ENCODE results near the gene LRRK2. TPM values are rescaled to one million over a fixed set of nuclear protein-coding genes. Genes with fewer than 3 reads are reported as not detected.
A peak's percentile ranks its signal among the peaks of the same experiment; 100 is the strongest.

LRRK2 gene
- total and polyA plus RNA-seq, 10 of the 15 experiments (the other 5 are each of a cell fraction or from before 2014, with no cell fraction given), result 0.80 to 32.6 (median 1.4) TPM

- TF ChIP-seq, protein P1, sequence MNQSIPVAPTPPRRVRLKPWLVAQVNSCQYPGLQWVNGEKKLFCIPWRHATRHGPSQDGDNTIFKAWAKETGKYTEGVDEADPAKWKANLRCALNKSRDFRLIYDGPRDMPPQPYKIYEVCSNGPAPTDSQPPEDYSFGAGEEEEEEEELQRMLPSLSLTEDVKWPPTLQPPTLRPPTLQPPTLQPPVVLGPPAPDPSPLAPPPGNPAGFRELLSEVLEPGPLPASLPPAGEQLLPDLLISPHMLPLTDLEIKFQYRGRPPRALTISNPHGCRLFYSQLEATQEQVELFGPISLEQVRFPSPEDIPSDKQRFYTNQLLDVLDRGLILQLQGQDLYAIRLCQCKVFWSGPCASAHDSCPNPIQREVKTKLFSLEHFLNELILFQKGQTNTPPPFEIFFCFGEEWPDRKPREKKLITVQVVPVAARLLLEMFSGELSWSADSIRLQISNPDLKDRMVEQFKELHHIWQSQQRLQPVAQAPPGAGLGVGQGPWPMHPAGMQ (IDR thresholded peaks at IDR 0.05; ENCODE audit: borderline replicate concordance), result no peak
- no peak for TF ChIP-seq FOXK2 (IDR thresholded peaks at IDR 0.05)
- TF ChIP-seq GATAD2B (conservative IDR thresholded peaks at IDR 0.05; ENCODE audit: low read depth), result 0 out of 2 replicates have a peak, but pooled peaks have one; percentile 51
- TF ChIP-seq ZZZ3 (IDR thresholded peaks at IDR 0.05; ENCODE audit: control insufficient read depth, insufficient read length, low read depth), result no peak
- TF ChIP-seq ZNF217 (IDR thresholded peaks at IDR 0.05), result peak; percentile 97; the same call in 1 of the 2 replicates
- TF ChIP-seq EP300 (IDR thresholded peaks at IDR 0.05; ENCODE audit: borderline replicate concordance in 1 of 2, control insufficient read depth in 1 of 2, low read depth in 2 of 2, low read length in 2 of 2), result peak; percentile 91 to 94; a peak in 3 of 4 replicates
- TF ChIP-seq, protein P2, sequence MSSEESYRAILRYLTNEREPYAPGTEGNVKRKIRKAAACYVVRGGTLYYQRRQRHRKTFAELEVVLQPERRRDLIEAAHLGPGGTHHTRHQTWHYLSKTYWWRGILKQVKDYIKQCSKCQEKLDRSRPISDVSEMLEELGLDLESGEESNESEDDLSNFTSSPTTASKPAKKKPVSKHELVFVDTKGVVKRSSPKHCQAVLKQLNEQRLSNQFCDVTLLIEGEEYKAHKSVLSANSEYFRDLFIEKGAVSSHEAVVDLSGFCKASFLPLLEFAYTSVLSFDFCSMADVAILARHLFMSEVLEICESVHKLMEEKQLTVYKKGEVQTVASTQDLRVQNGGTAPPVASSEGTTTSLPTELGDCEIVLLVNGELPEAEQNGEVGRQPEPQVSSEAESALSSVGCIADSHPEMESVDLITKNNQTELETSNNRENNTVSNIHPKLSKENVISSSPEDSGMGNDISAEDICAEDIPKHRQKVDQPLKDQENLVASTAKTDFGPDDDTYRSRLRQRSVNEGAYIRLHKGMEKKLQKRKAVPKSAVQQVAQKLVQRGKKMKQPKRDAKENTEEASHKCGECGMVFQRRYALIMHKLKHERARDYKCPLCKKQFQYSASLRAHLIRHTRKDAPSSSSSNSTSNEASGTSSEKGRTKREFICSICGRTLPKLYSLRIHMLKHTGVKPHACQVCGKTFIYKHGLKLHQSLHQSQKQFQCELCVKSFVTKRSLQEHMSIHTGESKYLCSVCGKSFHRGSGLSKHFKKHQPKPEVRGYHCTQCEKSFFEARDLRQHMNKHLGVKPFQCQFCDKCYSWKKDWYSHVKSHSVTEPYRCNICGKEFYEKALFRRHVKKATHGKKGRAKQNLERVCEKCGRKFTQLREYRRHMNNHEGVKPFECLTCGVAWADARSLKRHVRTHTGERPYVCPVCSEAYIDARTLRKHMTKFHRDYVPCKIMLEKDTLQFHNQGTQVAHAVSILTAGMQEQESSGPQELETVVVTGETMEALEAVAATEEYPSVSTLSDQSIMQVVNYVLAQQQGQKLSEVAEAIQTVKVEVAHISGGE (CRISPR knock-in tag; IDR thresholded peaks at IDR 0.05), result no peak
- TF ChIP-seq POU2F2 (IDR thresholded peaks at IDR 0.05; ENCODE audit: borderline replicate concordance, low read depth, low read length), result peak; percentile 66; the same call in 1 of the 3 replicates
- peak; percentile 73 for TF ChIP-seq MEF2A (IDR thresholded peaks at IDR 0.05; ENCODE audit: insufficient read depth, low read depth, low read length)
- TF ChIP-seq, protein P3, sequence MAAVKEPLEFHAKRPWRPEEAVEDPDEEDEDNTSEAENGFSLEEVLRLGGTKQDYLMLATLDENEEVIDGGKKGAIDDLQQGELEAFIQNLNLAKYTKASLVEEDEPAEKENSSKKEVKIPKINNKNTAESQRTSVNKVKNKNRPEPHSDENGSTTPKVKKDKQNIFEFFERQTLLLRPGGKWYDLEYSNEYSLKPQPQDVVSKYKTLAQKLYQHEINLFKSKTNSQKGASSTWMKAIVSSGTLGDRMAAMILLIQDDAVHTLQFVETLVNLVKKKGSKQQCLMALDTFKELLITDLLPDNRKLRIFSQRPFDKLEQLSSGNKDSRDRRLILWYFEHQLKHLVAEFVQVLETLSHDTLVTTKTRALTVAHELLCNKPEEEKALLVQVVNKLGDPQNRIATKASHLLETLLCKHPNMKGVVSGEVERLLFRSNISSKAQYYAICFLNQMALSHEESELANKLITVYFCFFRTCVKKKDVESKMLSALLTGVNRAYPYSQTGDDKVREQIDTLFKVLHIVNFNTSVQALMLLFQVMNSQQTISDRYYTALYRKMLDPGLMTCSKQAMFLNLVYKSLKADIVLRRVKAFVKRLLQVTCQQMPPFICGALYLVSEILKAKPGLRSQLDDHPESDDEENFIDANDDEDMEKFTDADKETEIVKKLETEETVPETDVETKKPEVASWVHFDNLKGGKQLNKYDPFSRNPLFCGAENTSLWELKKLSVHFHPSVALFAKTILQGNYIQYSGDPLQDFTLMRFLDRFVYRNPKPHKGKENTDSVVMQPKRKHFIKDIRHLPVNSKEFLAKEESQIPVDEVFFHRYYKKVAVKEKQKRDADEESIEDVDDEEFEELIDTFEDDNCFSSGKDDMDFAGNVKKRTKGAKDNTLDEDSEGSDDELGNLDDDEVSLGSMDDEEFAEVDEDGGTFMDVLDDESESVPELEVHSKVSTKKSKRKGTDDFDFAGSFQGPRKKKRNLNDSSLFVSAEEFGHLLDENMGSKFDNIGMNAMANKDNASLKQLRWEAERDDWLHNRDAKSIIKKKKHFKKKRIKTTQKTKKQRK (IDR thresholded peaks at IDR 0.05; ENCODE audit: low read depth, low read length), result no peak
- no peak for TF ChIP-seq KAT2A (conservative IDR thresholded peaks at IDR 0.05; ENCODE audit: control insufficient read depth, low read depth, low read length)
- no peak for TF ChIP-seq MTA3 (IDR thresholded peaks at IDR 0.05; ENCODE audit: borderline replicate concordance, low read length)
- TF ChIP-seq, protein P4, sequence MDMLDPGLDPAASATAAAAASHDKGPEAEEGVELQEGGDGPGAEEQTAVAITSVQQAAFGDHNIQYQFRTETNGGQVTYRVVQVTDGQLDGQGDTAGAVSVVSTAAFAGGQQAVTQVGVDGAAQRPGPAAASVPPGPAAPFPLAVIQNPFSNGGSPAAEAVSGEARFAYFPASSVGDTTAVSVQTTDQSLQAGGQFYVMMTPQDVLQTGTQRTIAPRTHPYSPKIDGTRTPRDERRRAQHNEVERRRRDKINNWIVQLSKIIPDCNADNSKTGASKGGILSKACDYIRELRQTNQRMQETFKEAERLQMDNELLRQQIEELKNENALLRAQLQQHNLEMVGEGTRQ (IDR thresholded peaks at IDR 0.05; ENCODE audit: borderline replicate concordance, low read depth, low read length), result no peak
- TF ChIP-seq IKZF1 (conservative IDR thresholded peaks at IDR 0.05), result peak; percentile 76
- TF ChIP-seq, protein P5, sequence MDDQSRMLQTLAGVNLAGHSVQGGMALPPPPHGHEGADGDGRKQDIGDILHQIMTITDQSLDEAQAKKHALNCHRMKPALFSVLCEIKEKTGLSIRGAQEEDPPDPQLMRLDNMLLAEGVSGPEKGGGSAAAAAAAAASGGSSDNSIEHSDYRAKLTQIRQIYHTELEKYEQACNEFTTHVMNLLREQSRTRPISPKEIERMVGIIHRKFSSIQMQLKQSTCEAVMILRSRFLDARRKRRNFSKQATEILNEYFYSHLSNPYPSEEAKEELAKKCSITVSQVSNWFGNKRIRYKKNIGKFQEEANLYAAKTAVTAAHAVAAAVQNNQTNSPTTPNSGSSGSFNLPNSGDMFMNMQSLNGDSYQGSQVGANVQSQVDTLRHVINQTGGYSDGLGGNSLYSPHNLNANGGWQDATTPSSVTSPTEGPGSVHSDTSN (IDR thresholded peaks at IDR 0.05; ENCODE audit: insufficient replicate concordance, low read depth, low read length), result peak; percentile 69
- TF ChIP-seq GABPA (IDR thresholded peaks at IDR 0.05; ENCODE audit: low read depth), result no peak
- TF ChIP-seq SUPT20H (IDR thresholded peaks at IDR 0.05; ENCODE audit: borderline replicate concordance, control insufficient read depth, low read depth, low read length), result no peak
- TF ChIP-seq WRNIP1 (IDR thresholded peaks at IDR 0.05; ENCODE audit: borderline replicate concordance, low read depth, low read length), result no peak
- no peak for TF ChIP-seq CBX3 (IDR thresholded peaks at IDR 0.05; ENCODE audit: borderline replicate concordance, low read depth)
These were observed 1.3 kb downstream of the LRRK2 start (continued) for GRCh38 chr12:40225984-40226602.
